Mesodermal cell (in vitro differentiated cells): ENCODE measurements around the gene INO80B.
A peak's percentile ranks its signal among the peaks of the same experiment; 100 is the strongest.

Source experiments
- H3K27ac ChIP-seq: 2 replicates; pipeline ENCODE4 v1.7.0; 2013; ENCODE audit warnings: mild to moderate bottlenecking, low read depth, low read length, moderate library complexity; ENCODE audit not compliant: severe bottlenecking
- H3K36me3 ChIP-seq: 2 replicates; pipeline ENCODE4 v1.7.1; 2013; ENCODE audit warnings: mild to moderate bottlenecking, low read length, moderate library complexity; ENCODE audit not compliant: control insufficient read depth, insufficient read depth
- H3K4me1 ChIP-seq: one replicate; pipeline ENCODE4 v1.7.1; 2013; ENCODE audit warnings: mild to moderate bottlenecking, low read length; ENCODE audit not compliant: insufficient read depth, control insufficient read depth, poor library complexity, severe bottlenecking
- H3K4me3 ChIP-seq: 2 replicates; pipeline ENCODE4 v1.7.0; 2013; ENCODE audit warnings: low read length, control low read depth, mild to moderate bottlenecking; ENCODE audit not compliant: insufficient read depth, poor library complexity, severe bottlenecking; ENCODE audit errors: extremely low read depth
- H3K9me3 ChIP-seq: 2 replicates; pipeline ENCODE4 v1.7.1; 2013; ENCODE audit warnings: mild to moderate bottlenecking, low read length, moderate library complexity; ENCODE audit not compliant: control insufficient read depth
- WGBS, 2 experiments: methylation state at CpG; one replicate each; pipeline ENCODE4 v1.1.5; 2013; ENCODE audit warnings: missing lambda C conversion rate in 2 of 2; ENCODE audit not compliant: insufficient coverage in 2 of 2; 5-methylcytosine and 5-hydroxymethylcytosine counted together

The INO80B gene

GRCh38 chr2:74507145-74507925 is 52.4 kb downstream of the INO80B start, which contains the start of gene PCGF1:
PCGF1 (minus strand) TSS chr2:74507695; CDS start chr2:74507668, 27 bp downstream.
- Histone ChIP-seq H3K4me1 (peaks cover 13% of the 10 kb centered on the region), H3K27ac (peak within 1 kb of the TSS; percentile 95), H3K36me3 (peaks cover 20% of the 10 kb centered on the region), H3K9me3 (no peaks in the 10 kb centered on the region), H3K4me3 (peak within 1 kb of the TSS; percentile 70)
- WGBS, 2 experiments = 0 to 1% methylated on average over 42 to 44 of the region's 56 CpGs
